MM.1S (cell line): ENCODE results near the gene NTRK3.

ENCODE experiments used
- DNase-seq: peaks from one replicate; pipeline ENCODE4 v3.0.0-alpha.2; 2015
- H2AFZ ChIP-seq: fragments of 300-600 bp; sonication (generic); 2 replicates; pipeline ENCODE4 v1.6.0; 2016; ENCODE audit warnings: antibody characterized with exemption, low read length
- H3F3A ChIP-seq: fragments of 300-600 bp; sonication (generic); 2 replicates; pipeline ENCODE4 v1.6.1; 2016; ENCODE audit warnings: mild to moderate bottlenecking, antibody characterized with exemption, low read length, moderate library complexity, mixed read lengths; ENCODE audit not compliant: insufficient read depth
- H3K27ac ChIP-seq: fragments of 300-600 bp; sonication (generic); 2 replicates; pipeline ENCODE4 v1.5.1; 2016; ENCODE audit warnings: mild to moderate bottlenecking, low read length
- H3K27me3 ChIP-seq: fragments of 300-600 bp; sonication (generic); replicated peaks from 2 replicates; pipeline ENCODE4 v1.6.0; 2016; ENCODE audit warnings: low read length; ENCODE audit not compliant: insufficient read depth
- H3K36me3 ChIP-seq: fragments of 300-600 bp; sonication (generic); replicated peaks from 2 replicates; pipeline ENCODE4 v1.6.1; 2016; ENCODE audit warnings: mild to moderate bottlenecking, low read length, mixed read lengths; ENCODE audit not compliant: insufficient read depth
- H3K4me1 ChIP-seq: fragments of 300-600 bp; sonication (generic); 2 replicates; pipeline ENCODE4 v1.6.1; 2016; ENCODE audit warnings: low read length, mixed read lengths
- H3K4me2 ChIP-seq: fragments of 300-600 bp; sonication (generic); 2 replicates; pipeline ENCODE4 v1.6.0; 2016; ENCODE audit warnings: low read depth, low read length
- H3K4me3 ChIP-seq: fragments of 300-600 bp; sonication (generic); 2 replicates; pipeline ENCODE4 v1.5.1; 2016; ENCODE audit warnings: low read length, mixed read lengths
- H3K79me2 ChIP-seq: fragments of 300-600 bp; sonication (generic); 2 replicates; pipeline ENCODE4 v1.6.1; 2016; ENCODE audit warnings: mixed run types, low read length, mixed read lengths
- H3K9ac ChIP-seq: fragments of 300-600 bp; sonication (generic); 2 replicates; pipeline ENCODE4 v1.6.1; 2016; ENCODE audit warnings: low read length, mixed read lengths
- H3K9me2 ChIP-seq: fragments of 300-600 bp; sonication (generic); replicated peaks from 2 replicates; pipeline ENCODE4 v1.6.1; 2016; ENCODE audit warnings: mild to moderate bottlenecking, low read length, mixed read lengths; ENCODE audit not compliant: insufficient read depth
- H3K9me3 ChIP-seq: fragments of 300-600 bp; sonication (generic); replicated peaks from 2 replicates; pipeline ENCODE4 v1.6.1; 2016; ENCODE audit warnings: mild to moderate bottlenecking, low read length, mixed read lengths; ENCODE audit not compliant: insufficient read depth
- H4K20me1 ChIP-seq: fragments of 300-600 bp; sonication (generic); 2 replicates; pipeline ENCODE4 v1.6.1; 2016; ENCODE audit warnings: mild to moderate bottlenecking, low read length, moderate library complexity, mixed read lengths; ENCODE audit not compliant: insufficient read depth
- EZH2 ChIP-seq: fragments of 300-600 bp; sonication (generic); optimal IDR thresholded peaks from 2 replicates; pipeline ENCODE3; 2017; ENCODE audit warnings: low read depth, mild to moderate bottlenecking, antibody characterized with exemption, low read length, mixed read lengths
- EZH2phosphoT487 ChIP-seq: fragments of 300-600 bp; sonication (generic); IDR thresholded peaks from 2 replicates; pipeline ENCODE4 v1.6.1; 2018; ENCODE audit warnings: antibody characterized with exemption, low read length
- TF ChIP-seq, protein P1 (sequence below): fragments of 300-600 bp; sonication (generic); IDR thresholded peaks from 2 replicates; pipeline ENCODE4 v1.5.1; 2016; ENCODE audit warnings: antibody characterized with exemption, low read length, mixed read lengths

Gene NTRK3

DNA sequence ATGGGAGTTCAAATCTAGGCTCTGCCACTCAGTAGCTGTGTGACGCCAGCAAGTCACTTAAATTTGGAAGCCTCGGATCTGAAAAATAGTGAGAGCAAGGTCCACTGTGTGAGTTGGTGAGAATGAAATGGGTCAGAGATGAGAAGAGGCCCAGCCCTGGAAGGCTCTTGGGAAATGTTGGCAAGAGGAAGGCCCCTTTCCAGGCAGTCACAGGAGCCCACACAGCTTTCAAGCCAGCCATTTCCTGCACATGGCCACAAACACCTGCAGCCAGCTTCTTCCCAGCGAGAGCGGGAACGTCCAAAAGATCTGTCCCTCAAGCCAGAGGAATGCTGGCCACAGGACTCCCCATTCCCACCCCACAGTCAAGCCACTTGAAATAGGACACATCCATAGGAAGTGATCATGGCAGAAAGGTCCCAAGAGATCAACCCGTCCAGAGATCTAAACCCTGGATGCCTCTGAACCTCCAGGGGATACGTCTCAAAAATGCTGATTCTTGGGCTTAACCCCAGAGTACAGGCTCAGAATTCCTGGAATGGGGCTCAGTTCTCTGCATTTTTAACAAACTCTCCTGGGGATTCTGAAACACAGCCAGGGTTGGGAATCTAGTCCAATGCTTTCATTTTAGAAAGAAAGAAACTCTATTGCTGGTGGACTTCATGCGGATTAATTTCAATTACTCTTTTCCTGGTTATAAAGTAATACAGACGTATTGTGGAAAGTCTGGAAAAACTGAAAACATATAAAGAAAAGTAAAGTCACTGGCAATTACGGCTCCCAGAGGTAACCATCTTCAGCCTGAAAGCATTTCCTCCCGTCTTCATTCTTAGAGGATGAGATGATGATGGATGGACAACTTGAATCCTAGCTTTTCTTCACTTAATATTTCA lies 35.9 kb downstream of the NTRK3 start:
- TF ChIP-seq EZH2phosphoT487 = no peak
- TF ChIP-seq, protein P1, sequence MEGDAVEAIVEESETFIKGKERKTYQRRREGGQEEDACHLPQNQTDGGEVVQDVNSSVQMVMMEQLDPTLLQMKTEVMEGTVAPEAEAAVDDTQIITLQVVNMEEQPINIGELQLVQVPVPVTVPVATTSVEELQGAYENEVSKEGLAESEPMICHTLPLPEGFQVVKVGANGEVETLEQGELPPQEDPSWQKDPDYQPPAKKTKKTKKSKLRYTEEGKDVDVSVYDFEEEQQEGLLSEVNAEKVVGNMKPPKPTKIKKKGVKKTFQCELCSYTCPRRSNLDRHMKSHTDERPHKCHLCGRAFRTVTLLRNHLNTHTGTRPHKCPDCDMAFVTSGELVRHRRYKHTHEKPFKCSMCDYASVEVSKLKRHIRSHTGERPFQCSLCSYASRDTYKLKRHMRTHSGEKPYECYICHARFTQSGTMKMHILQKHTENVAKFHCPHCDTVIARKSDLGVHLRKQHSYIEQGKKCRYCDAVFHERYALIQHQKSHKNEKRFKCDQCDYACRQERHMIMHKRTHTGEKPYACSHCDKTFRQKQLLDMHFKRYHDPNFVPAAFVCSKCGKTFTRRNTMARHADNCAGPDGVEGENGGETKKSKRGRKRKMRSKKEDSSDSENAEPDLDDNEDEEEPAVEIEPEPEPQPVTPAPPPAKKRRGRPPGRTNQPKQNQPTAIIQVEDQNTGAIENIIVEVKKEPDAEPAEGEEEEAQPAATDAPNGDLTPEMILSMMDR = no peak
- no peak for TF ChIP-seq EZH2
- H3K27ac ChIP-seq = no peak overlapping the region
- no peaks in the 10 kb centered on the region for H3K79me2 ChIP-seq
- H3K36me3 ChIP-seq = no peaks in the 10 kb centered on the region
- H3F3A ChIP-seq = no peaks in the 10 kb centered on the region
- H3K4me3 ChIP-seq = no peak overlapping the region
- H3K9me3 ChIP-seq = no peaks in the 10 kb centered on the region
- peaks cover 18% of the 10 kb centered on the region for H3K4me1 ChIP-seq
- H3K4me2 ChIP-seq = no peak overlapping the region
- no peaks in the 10 kb centered on the region for H3K27me3 ChIP-seq
- no peak overlapping the region for H3K9ac ChIP-seq
- H2AFZ ChIP-seq = no peak overlapping the region
- no peaks in the 10 kb centered on the region for H3K9me2 ChIP-seq
- no peaks in the 10 kb centered on the region for H4K20me1 ChIP-seq
- no peak for DNase-seq

DNA sequence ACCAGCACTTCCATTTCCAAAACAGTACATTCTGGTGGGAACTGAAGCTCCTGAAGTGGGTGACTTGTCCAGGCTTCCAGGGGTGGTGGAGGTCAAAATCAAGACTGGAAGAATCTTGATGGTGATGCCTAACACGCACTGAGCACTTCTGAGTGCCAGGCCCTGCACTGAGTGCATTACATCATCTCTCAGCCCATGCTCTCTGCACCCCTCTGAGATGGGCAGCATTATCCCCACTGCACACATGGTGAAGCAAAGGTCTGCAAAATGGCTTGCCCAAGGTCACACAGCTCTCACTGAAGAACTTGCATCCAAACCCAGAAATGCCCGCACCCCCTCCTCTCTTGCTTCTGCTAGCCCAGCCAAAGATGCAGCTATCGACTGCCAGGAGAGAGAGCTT lies 36.9 kb downstream of the NTRK3 start:
- no peak for DNase-seq
- H2AFZ ChIP-seq = no peak overlapping the region
- H4K20me1 ChIP-seq = no peaks in the 10 kb centered on the region
- TF ChIP-seq EZH2phosphoT487 = no peak
- TF ChIP-seq EZH2 = no peak
- TF ChIP-seq, protein P1 = no peak
- no peaks in the 10 kb centered on the region for H3K9me2 ChIP-seq
- peaks cover 28% of the 10 kb centered on the region for H3K4me1 ChIP-seq
- no peaks in the 10 kb centered on the region for H3K79me2 ChIP-seq
- no peak overlapping the region for H3K9ac ChIP-seq
- H3F3A ChIP-seq = no peaks in the 10 kb centered on the region
- H3K4me3 ChIP-seq = no peak overlapping the region
- no peak overlapping the region for H3K27ac ChIP-seq
- H3K9me3 ChIP-seq = no peaks in the 10 kb centered on the region
- no peaks in the 10 kb centered on the region for H3K27me3 ChIP-seq
- H3K36me3 ChIP-seq = no peaks in the 10 kb centered on the region
- H3K4me2 ChIP-seq = no peak overlapping the region

DNA sequence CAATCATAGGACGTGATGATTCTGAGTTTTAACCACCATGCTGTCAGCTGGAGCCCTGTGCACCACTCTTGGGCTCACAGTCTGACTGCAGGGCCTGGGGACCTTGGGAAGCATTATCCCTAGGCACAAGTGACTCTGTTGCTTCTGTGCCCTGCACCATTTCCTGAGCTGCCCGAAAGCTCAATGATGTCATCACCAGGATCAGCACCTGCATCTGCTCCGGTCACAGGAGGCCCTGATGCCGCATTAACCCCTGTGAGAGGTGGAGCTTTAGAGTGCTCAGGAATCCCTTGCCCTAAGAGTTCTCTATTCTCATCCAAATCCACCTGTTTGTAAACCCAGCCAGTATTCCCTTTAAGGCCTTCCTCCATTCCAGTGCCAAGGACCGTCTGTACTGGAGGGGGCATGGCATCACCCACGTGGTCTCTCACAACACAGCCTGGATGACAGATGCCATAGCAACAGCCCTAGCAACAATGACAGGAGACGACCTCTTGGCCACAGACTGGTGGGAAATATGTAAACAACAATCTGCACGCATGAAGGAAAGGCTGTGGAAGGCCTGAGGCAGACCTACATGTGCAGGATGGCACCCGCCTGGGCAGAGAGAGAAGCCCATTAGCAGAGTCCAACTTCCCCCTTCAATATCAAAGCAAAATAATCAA lies 37.9 kb downstream of the NTRK3 start:
- Histone ChIP-seq H3K27me3 (no peaks in the 10 kb centered on the region), H3K27ac (no peak overlapping the region), H3K79me2 (no peaks in the 10 kb centered on the region), H3K4me2 (no peak overlapping the region), H3K9ac (no peak overlapping the region), H3K4me3 (no peak overlapping the region), H2AFZ (no peak overlapping the region; the same call in 1 of the 2 replicates), H3K36me3 (no peaks in the 10 kb centered on the region), H3K9me3 (no peaks in the 10 kb centered on the region), H3K9me2 (no peaks in the 10 kb centered on the region), H3F3A (no peaks in the 10 kb centered on the region), H4K20me1 (no peaks in the 10 kb centered on the region), H3K4me1 (peaks cover 32% of the 10 kb centered on the region)
- TF ChIP-seq, protein P1 = no peak
- no peak for TF ChIP-seq EZH2phosphoT487
- no peak for TF ChIP-seq EZH2
- peak; percentile 9 for DNase-seq
